Measurements from ENCODE around the gene TRIO.

TRIO gene

DNA sequence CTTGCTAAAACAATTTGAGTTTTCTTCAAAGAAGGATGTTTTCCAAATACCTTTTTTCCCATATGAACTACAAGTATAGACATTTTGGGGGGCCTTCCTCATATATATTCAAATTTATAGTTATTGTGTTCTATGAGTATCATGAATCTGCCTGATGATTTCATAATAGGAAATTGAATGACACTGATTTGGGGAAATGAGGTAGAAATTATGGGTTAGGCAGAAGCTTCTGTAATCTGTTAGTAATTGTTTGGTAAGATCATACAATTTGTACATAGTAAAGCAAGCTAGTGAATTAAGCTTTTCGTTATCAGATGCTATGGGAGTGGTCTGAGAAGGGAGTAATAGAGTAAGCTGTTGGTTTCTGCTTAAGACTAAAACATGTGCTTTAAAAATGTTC is 98.0 kb downstream of the TRIO start:
- no peak overlapping the region for H3K4me3 ChIP-seq (ENCODE audit: insufficient read length, low read depth)
- H3K9ac ChIP-seq (ENCODE audit: insufficient read length, low read depth), result no peak overlapping the region
- H3K9me3 ChIP-seq (ENCODE audit: insufficient read depth, low read length), result no peaks in the 10 kb centered on the region
- TF ChIP-seq YY1 (IDR thresholded peaks at IDR 0.05; ENCODE audit: insufficient read depth, insufficient read length) (no peak), SUZ12 (IDR thresholded peaks at IDR 0.05; ENCODE audit: extremely low read depth, insufficient read depth, insufficient read length) (no peak), ZNF274 (IDR thresholded peaks at IDR 0.05; ENCODE audit: low read depth, low read length) (no peak)
- H3K4me1 ChIP-seq (ENCODE audit: insufficient read depth, insufficient read length), result peaks cover 3% of the 10 kb centered on the region
- DNase-seq (ENCODE audit: low read depth, low spot score), result no peak
- no peaks in the 10 kb centered on the region for H3K27me3 ChIP-seq (ENCODE audit: insufficient read depth, insufficient read length)
- peaks cover 8% of the 10 kb centered on the region for H3K36me3 ChIP-seq (ENCODE audit: insufficient read depth, insufficient read length, low read length)

DNA sequence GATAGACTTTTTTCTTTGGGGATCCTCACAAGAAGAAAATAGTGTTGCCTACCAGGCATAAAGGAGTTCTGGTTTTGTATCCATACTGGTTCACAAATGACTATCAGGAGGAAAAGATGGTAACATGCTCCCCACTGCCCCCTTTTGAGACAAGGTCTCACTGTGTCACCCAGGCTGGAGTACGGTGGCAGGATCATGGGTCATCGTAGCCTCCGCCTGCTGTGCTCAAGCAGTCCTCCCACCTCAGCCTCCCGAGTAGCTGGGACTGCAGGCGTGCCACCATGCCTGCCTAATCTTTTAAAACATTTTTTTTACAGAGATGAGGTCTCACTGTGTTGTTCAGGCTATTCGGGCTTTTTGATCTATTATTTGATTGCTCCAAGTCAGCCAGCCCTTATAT is 99.3 kb downstream of the TRIO start:
- Histone ChIP-seq H3K4me1 (ENCODE audit: insufficient read depth, insufficient read length) (peaks cover 8% of the 10 kb centered on the region), H3K9me3 (ENCODE audit: insufficient read depth, low read length) (no peaks in the 10 kb centered on the region), H3K4me3 (ENCODE audit: insufficient read length, low read depth) (no peak overlapping the region), H3K27me3 (ENCODE audit: insufficient read depth, insufficient read length) (no peaks in the 10 kb centered on the region), H3K36me3 (ENCODE audit: insufficient read depth, insufficient read length, low read length) (peaks cover 8% of the 10 kb centered on the region), H3K9ac (ENCODE audit: insufficient read length, low read depth) (no peak overlapping the region)
- TF ChIP-seq YY1 (IDR thresholded peaks at IDR 0.05; ENCODE audit: insufficient read depth, insufficient read length) (no peak), ZNF274 (IDR thresholded peaks at IDR 0.05; ENCODE audit: low read depth, low read length) (no peak), SUZ12 (IDR thresholded peaks at IDR 0.05; ENCODE audit: extremely low read depth, insufficient read depth, insufficient read length) (no peak)
- DNase-seq (ENCODE audit: low read depth, low spot score), result no peak

DNA sequence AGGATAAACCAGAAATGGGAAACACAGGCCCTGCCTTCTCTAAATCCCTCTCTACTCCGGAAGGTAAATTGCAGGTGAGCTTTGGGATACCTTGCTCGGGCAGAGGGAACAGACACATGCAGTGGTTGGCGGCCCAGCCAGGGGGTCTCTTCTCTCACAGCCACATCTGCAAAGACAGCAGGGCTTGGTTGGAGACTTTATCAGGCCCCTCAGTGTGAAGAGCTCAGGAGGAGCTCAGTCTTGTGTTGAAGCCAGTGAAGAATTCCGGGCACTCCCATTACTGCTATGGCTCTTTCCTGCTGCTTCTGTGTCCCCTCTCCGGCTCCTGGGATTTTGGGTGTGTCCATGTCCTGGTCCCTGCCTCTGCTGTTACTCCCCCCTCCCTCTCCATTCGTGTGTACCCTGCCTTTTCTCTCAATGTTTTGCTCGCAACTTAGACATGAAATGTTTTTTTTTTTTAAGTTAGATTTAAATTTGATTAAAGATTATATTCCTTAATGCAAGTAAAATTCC is 99.8 kb downstream of the TRIO start:
- Histone ChIP-seq H3K9ac (ENCODE audit: insufficient read length, low read depth) (no peak overlapping the region), H3K36me3 (ENCODE audit: insufficient read depth, insufficient read length, low read length) (peaks cover 8% of the 10 kb centered on the region), H3K4me3 (ENCODE audit: insufficient read length, low read depth) (no peak overlapping the region), H3K27me3 (ENCODE audit: insufficient read depth, insufficient read length) (no peaks in the 10 kb centered on the region), H3K4me1 (ENCODE audit: insufficient read depth, insufficient read length) (peaks cover 8% of the 10 kb centered on the region), H3K9me3 (ENCODE audit: insufficient read depth, low read length) (no peaks in the 10 kb centered on the region)
- TF ChIP-seq ZNF274 (IDR thresholded peaks at IDR 0.05; ENCODE audit: low read depth, low read length), result no peak
- no peak for TF ChIP-seq SUZ12 (IDR thresholded peaks at IDR 0.05; ENCODE audit: extremely low read depth, insufficient read depth, insufficient read length)
- TF ChIP-seq YY1 (IDR thresholded peaks at IDR 0.05; ENCODE audit: insufficient read depth, insufficient read length), result no peak
- DNase-seq (ENCODE audit: low read depth, low spot score), result no peak

DNA sequence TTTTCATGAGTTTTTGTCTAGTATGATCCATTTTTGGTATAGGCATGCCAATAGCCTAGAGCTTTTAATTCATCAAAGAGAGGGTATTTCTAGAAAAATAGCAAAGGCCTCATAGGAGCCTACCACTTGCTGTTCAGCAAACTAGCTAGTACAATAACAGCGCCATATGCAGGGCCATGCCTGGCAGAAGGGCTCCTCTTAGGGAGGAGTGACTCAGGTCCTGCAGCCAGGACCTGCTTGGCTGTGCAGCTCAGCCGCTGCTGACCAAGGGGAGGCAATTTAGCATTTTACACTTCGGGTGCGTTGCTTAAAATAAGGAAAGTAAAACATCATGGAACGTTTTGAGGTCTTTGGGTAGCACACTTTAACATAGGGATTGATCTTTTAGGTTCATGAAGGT is 100.6 kb downstream of the TRIO start:
- TF ChIP-seq ZNF274 (IDR thresholded peaks at IDR 0.05; ENCODE audit: low read depth, low read length) (no peak), YY1 (IDR thresholded peaks at IDR 0.05; ENCODE audit: insufficient read depth, insufficient read length) (no peak), SUZ12 (IDR thresholded peaks at IDR 0.05; ENCODE audit: extremely low read depth, insufficient read depth, insufficient read length) (no peak)
- no peaks in the 10 kb centered on the region for H3K9me3 ChIP-seq (ENCODE audit: insufficient read depth, low read length)
- no peak overlapping the region for H3K4me3 ChIP-seq (ENCODE audit: insufficient read length, low read depth)
- H3K36me3 ChIP-seq (ENCODE audit: insufficient read depth, insufficient read length, low read length), result peaks cover 6% of the 10 kb centered on the region
- H3K4me1 ChIP-seq (ENCODE audit: insufficient read depth, insufficient read length), result peaks cover 8% of the 10 kb centered on the region
- no peaks in the 10 kb centered on the region for H3K27me3 ChIP-seq (ENCODE audit: insufficient read depth, insufficient read length)
- H3K9ac ChIP-seq (ENCODE audit: insufficient read length, low read depth), result no peak overlapping the region
- DNase-seq (ENCODE audit: low read depth, low spot score), result no peak

DNA sequence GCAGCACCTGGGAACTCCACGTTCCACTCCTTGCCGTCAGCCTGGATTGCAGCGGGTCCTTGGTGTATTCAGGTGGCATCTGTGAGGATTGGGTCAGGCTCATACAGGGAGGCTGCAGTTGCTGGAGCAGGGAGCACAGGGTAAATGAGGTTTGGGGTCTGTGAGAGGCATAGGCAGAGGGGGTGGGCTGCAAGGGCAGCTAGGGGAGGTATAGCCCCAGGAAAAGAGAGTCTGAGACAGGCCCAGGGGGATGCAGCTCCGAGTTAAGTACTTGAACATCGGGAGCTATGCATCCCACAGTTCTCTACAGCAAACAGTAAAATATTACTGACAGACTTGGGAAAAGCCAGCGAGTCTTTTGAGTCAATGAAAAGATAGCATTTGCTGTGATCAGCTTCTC is 101.6 kb downstream of the TRIO start:
- Histone ChIP-seq H3K36me3 (ENCODE audit: insufficient read depth, insufficient read length, low read length) (no peaks in the 10 kb centered on the region), H3K27me3 (ENCODE audit: insufficient read depth, insufficient read length) (no peaks in the 10 kb centered on the region), H3K9ac (ENCODE audit: insufficient read length, low read depth) (no peak overlapping the region), H3K4me3 (ENCODE audit: insufficient read length, low read depth) (no peak overlapping the region), H3K9me3 (ENCODE audit: insufficient read depth, low read length) (no peaks in the 10 kb centered on the region), H3K4me1 (ENCODE audit: insufficient read depth, insufficient read length) (peaks cover 8% of the 10 kb centered on the region)
- TF ChIP-seq ZNF274 (IDR thresholded peaks at IDR 0.05; ENCODE audit: low read depth, low read length) (no peak), YY1 (IDR thresholded peaks at IDR 0.05; ENCODE audit: insufficient read depth, insufficient read length) (no peak), SUZ12 (IDR thresholded peaks at IDR 0.05; ENCODE audit: extremely low read depth, insufficient read depth, insufficient read length) (no peak)
- no peak for DNase-seq (ENCODE audit: low read depth, low spot score)

DNA sequence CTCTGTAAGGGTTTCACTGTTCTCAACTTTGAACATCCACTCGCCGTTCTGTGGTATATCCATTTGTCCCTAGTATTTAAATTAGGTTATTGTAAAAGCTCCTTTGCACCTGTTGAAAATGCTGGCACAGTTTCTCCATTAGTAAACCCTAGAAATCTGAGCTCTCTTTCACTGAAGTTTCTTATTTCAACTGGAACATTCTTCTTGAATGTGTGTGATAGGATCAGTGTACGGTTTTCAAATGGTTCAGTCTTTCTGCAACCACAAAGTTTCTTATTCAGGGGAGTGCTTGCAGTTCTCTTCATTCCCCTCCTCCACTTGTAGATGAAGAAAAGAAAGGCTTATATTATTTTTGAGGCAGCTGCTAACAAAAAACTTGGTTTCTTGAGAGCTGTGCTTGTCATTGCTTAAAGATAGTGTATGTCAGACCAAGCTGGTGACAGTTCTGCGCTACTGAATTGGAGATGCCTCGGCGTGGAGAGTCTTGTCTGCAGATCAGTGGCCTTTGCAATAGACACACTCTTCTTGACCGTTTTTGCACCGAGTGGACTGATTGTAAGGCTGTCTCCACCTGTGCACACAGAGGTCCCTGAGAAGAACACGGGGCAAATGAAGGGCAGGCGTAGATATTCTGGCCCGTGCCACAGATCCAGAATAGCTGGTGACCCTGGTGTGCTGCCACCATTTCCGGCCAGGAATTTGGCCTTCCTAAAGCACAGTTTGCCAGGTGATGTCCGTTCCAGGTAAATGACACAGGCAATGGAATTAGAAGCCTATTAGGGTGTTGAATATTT is 102.2 kb downstream of the TRIO start:
- Histone ChIP-seq H3K4me1 (ENCODE audit: insufficient read depth, insufficient read length) (peaks cover 8% of the 10 kb centered on the region), H3K4me3 (ENCODE audit: insufficient read length, low read depth) (no peak overlapping the region), H3K36me3 (ENCODE audit: insufficient read depth, insufficient read length, low read length) (no peaks in the 10 kb centered on the region), H3K27me3 (ENCODE audit: insufficient read depth, insufficient read length) (no peaks in the 10 kb centered on the region), H3K9ac (ENCODE audit: insufficient read length, low read depth) (no peak overlapping the region), H3K9me3 (ENCODE audit: insufficient read depth, low read length) (no peaks in the 10 kb centered on the region)
- TF ChIP-seq SUZ12 (IDR thresholded peaks at IDR 0.05; ENCODE audit: extremely low read depth, insufficient read depth, insufficient read length) (no peak), YY1 (IDR thresholded peaks at IDR 0.05; ENCODE audit: insufficient read depth, insufficient read length) (no peak), ZNF274 (IDR thresholded peaks at IDR 0.05; ENCODE audit: low read depth, low read length) (no peak)
- no peak for DNase-seq (ENCODE audit: low read depth, low spot score)

DNA sequence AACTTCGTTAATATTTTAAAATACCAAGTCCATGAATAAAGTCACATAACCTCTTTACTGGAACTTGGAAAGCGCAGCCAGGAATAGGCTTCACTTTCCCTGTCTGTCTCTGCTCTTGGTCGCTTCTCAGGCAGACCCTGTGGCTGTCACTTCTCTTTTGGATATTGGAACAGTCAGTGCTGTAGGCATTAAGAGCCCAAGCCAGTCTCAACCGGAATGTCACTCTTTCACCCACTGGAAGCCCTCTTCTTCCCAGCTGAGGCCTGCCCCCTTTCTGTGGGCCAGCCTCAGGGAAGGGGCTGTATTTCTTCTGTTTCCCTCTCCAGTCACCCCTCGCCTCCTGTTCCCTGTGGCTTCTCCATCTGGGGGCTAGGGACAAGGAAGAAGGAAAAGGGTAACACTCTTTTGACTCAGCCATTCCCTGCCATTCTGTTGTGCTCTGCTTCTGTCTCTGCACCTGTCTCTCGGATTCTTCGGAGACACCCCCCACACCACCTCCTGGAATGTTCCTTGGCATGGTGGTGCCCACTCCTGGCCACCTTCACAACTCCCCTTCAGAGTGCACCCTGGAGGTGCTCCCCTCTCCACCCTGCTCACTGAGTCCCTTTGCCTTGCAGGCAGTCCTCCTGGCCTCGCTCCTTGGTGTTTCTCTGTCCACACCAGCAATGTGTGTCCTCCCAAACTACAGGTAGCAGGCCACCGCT is 103.4 kb downstream of the TRIO start:
- no peak overlapping the region for H3K4me3 ChIP-seq (ENCODE audit: insufficient read length, low read depth)

More for the DNA sequence above, 103.4 kb downstream of the TRIO start:
- Histone ChIP-seq H3K9ac (ENCODE audit: insufficient read length, low read depth) (no peak overlapping the region), H3K9me3 (ENCODE audit: insufficient read depth, low read length) (no peaks in the 10 kb centered on the region), H3K36me3 (ENCODE audit: insufficient read depth, insufficient read length, low read length) (no peaks in the 10 kb centered on the region), H3K27me3 (ENCODE audit: insufficient read depth, insufficient read length) (no peaks in the 10 kb centered on the region), H3K4me1 (ENCODE audit: insufficient read depth, insufficient read length) (peaks cover 8% of the 10 kb centered on the region)
- TF ChIP-seq ZNF274 (IDR thresholded peaks at IDR 0.05; ENCODE audit: low read depth, low read length), result no peak
- no peak for TF ChIP-seq YY1 (IDR thresholded peaks at IDR 0.05; ENCODE audit: insufficient read depth, insufficient read length)
- no peak for TF ChIP-seq SUZ12 (IDR thresholded peaks at IDR 0.05; ENCODE audit: extremely low read depth, insufficient read depth, insufficient read length)
- DNase-seq (ENCODE audit: low read depth, low spot score), result no peak
